SH-SY5Y (cell line): ENCODE measurements around the gene PRAMEF12.
"Not testable (repeated sequence)": the region's sequence is repeated elsewhere in the genome, so short reads cannot be mapped to it uniquely, and the experiment has no call there.

ENCODE experiments used
- GATA2 ChIP-seq: IDR thresholded peaks from 2 replicates; pipeline ENCODE4 v1.6.1; 2011; ENCODE audit warnings: mild to moderate bottlenecking, low read depth, low read length
- GATA3 ChIP-seq: IDR thresholded peaks from 2 replicates; pipeline ENCODE4 v1.6.1; 2011; ENCODE audit warnings: low read depth, mild to moderate bottlenecking, low read length, moderate library complexity

The PRAMEF12 gene

DNA sequence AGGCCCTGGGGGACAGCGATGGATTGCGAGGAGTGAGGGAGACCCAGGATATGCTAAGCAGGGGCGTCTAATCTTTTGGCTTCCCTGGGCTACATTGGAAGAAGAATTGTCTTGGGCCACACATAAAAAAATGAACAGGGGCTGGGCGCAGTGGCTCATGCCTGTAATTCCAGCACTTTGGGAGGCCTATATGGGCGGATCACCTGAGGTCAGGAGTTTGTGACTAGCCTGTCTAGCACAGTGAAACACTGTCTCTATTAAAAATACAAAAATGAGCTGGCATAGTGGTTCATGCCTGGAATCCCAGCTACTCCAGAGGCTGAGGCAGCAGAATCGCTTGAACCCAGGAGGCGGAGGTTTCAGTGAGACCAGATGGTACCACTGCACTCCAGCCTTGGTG lies 10.8 kb upstream of the PRAMEF12 start:
- TF ChIP-seq GATA2 (no peak), GATA3 (no peak)

DNA sequence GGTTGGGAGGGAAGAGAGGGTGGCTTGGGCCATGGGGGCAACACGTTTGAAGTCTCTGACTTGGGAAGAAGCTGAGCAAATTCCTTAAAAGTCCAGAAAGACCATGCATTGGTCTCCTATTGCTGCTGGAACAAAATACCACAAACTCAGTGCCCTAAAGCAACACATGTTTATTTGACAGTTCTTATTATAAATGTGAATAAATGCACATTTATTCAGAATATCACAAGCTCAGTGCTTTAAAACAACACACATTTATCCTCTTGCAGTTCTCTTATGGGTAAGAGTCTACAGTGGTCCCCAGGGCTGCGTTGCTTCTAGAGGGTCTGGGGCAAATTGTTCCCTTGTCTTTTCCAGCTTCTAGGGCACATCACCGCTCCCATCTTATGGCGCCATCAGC lies 10.1 kb upstream of the PRAMEF12 start:
- no peak for TF ChIP-seq GATA2
- TF ChIP-seq GATA3: no peak

DNA sequence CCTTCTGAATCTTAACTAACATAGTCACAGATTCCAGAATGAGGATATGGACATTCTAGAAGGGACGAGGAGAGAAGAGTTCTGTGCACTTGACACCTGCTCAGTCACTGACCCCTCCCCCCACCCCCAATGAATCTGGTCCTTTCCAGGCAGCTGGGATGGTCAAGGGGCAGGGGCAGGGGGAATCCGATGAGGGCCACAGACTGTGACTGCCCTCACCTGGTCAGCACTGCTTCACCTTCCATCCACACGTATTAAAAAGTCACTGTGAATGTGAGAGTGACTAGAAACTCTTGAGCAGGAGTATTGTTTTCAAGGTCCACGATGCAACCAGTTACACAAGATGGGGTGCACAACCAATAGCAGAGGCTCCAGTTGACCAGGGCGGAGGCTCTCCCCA lies 9.5 kb upstream of the PRAMEF12 start:
- TF ChIP-seq GATA3: no peak
- TF ChIP-seq GATA2: no peak

DNA sequence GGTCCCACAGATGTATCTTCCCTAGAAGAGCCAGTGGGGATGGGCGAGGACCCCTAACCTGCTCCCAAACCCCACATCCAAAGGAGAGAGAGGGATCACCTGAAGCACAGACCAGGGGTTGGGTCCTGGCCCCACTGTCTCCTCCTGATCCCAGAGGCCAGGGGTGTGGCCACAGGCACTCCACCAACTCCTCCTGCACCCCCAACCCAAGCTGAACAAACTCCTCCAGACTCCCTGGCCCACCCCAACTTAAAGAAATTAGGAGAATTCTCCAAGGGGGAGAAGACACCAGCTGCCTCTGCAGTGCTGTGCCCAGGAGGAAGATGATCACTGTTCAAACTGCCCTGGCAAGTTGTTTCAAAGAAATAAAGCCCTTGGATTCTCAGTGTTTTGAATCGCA lies 4.5 kb upstream of the PRAMEF12 start:
- no peak for TF ChIP-seq GATA2
- TF ChIP-seq GATA3: no peak

DNA sequence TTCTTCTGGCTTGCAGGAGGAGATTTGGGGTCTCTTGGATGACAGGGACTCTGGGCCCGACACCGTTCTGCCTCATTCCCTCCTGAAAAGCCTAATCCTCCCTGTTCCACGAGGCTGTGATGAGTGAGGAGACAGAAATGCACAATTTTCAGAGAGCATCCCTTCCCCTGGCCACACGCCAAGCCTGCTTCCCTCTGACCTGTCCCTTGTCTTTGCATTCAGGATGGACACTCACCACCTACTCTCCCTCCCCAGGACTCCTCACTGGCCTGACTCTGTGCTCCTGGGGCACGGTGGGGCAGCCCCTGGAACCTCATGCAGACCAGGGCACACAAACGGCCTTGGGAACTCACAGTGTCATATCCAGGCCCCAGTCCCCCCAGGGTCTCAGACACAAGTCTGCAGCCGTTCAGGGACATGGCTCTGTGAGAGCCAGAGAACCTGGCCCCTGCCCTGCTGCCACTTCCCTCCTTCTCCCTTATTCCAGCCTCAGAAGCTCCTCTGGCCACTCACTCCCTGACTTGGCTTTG lies 3.5 kb upstream of the PRAMEF12 start:
- TF ChIP-seq GATA3 (no peak), GATA2 (no peak)

DNA sequence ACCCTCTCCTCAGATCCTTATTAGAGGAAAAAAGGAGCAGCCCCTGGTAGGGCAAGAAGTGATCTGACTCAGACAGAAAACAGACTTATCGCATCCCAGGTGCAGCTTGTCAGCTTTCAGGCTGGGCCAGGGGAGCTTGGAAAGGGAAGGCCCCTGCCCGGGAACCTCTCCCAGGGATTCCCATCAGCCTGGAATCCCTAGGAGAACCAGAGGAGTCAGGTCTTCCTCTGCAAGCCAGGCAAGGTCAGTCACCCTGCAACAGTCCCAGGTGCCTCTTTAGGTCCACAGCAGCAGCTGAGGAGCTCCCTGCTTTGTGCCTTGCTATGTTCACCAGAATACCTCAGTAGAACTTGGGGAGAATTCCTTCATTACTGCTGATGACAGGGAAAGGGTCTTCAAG lies 2.9 kb upstream of the PRAMEF12 start:
- TF ChIP-seq GATA2 (no peak), GATA3 (no peak)

DNA sequence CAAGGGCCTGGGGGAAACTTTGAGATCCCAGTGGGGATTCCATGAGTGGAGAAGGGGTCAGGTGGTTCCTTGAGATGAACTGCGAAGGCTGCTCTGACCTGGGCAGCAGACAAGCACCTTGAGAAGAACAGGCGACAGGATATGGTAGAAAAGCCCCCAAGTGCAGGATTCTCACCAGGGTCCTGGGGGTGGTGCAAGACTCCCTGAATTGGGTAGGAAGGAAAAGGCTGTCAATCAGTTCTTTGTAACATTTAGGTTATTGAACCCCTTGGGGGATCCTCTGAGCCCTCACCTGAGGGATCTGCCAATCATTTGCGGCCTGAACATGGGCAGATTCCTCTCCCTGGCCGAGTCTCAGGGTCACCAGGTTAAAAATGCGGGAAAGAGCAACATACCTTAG lies 2.4 kb upstream of the PRAMEF12 start:
- no peak for TF ChIP-seq GATA3
- TF ChIP-seq GATA2: no peak

DNA sequence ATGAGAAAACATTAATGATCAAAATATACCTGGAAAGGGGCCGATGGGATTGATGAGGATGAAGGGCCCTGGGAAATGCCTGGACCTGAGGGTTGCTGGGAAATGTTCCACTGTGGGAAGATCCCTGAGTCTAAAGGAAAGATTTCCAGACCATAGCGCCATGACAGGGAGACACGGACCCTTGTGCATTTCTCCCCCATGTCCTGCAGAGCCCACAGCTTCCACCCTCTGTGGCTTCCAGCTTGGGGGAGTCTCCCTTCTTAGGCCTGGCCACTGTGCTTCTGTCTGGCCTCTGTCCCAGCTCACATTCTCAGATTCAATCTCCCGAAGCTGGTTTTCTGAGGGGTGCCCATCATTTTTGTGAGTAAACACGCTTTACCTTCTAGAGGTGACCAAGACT lies 1.0 kb upstream of the PRAMEF12 start:
- TF ChIP-seq GATA2 (no peak), GATA3 (no peak)

DNA sequence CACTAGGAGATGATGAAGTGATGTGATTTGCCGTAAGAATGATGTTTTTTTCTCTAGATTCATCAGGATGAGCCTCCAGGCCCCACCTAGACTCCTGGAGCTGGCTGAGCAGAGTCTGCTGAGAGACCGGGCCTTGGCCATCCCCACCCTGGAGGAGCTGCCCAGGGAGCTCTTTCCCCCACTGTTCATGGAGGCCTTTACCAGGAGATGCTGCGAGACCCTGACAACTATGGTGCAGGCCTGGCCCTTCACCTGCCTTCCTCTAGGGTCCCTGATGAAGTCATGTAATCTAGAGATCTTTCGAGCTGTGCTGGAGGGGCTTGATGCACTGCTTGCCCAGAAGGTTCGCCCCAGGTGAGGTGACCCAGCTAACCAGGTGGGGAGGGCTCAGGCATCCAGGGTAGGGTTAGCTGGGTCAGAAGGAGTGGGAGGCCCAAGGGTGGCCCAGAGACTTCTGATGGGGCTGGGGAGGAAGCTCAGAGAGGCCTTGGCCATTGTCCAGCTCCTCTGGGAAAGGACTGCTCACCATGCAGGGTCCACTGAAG lies 1.3 kb downstream of the PRAMEF12 start:
- no peak for TF ChIP-seq GATA2
- no peak for TF ChIP-seq GATA3

DNA sequence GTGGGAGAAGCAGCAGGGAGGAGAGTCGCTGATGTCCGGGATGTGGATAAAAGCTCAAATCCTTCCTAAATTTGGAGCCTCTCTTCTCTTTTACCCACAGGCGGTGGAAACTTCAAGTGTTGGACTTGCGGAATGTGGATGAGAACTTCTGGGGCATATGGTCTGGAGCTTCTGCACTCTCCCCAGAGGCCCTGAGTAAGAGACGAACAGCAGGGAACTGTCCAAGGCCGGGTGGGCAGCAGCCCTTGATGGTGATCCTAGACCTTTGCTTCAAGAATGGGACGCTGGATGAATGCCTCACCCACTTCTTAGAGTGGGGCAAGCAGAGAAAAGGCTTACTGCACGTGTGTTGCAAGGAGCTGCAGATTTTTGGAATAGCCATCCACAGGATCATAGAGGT lies 1.9 kb downstream of the PRAMEF12 start:
- TF ChIP-seq GATA2 (no peak), GATA3 (no peak)

DNA sequence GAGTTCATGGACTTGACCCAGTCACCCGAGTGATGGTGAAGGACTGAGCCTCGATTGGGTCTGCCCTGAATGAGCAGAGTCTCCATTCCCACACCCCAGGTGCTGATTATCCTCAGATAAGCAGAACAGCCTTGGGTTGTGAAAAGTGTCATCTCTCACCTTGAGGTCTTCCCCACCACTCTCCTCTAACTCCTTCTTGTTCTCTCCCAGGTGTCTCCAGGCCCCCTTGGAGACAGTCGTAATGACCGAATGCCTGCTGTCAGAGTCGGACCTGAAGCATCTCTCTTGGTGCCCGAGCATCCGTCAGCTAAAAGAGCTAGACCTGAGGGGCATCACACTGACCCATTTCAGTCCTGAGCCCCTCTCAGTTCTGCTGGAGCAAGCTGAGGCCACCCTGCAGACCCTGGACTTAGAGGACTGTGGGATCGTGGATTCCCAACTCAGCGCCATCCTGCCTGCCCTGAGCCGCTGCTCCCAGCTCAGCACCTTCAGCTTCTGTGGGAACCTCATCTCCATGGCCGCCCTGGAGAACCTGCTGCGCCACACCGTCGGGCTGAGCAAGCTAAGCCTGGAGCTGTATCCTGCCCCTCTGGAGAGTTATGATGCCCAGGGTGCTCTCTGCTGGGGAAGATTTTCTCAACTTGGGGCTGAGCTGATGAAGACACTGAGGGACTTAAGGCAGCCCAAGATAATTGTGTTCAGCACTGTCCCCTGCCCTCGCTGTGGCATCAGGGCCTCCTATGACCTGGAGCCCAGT lies 3.4 kb downstream of the PRAMEF12 start:
- no peak for TF ChIP-seq GATA3
- TF ChIP-seq GATA2: no peak

DNA sequence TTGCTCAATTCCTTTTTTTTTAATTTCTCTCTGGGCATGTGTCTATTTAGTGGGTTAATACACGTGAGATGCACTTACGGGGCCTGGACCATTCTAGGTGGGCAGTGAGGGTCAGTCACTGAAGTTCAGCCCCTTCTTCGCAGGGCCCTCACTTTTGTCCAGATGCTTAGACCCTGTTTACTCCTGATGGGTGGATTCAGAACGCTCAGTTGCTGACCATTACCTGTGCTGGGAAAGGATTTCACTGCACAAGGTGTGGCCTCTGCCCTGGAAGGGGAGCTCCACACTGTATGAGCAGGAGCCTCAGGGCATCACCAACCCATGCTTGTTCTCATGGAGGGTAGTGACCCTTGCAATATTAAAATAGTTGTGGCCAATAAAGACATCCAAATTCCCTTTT lies 4.5 kb downstream of the PRAMEF12 start:
- TF ChIP-seq GATA3 (no peak), GATA2 (no peak)

DNA sequence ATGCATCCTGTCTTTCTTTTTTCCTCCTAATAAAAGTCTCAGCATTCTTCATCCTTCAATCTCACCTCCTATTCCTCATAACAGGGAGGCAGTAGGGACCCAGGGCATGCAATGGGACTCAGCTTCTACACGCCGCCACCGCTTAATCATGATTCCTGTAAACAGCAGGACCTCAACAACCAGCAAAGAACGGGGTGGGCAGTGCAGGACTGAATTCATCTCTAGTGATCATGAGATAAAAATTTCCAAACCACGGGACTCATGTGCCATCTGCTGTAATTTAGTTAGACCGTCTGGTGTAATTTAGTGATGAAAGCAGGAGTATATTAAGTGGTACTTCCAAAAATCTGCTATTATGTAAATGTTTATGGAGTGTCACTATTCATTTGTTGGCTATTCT lies 5.4 kb downstream of the PRAMEF12 start:
- no peak for TF ChIP-seq GATA3
- TF ChIP-seq GATA2: 0 out of 2 replicates have a peak, but pooled peaks have one; percentile 23

DNA sequence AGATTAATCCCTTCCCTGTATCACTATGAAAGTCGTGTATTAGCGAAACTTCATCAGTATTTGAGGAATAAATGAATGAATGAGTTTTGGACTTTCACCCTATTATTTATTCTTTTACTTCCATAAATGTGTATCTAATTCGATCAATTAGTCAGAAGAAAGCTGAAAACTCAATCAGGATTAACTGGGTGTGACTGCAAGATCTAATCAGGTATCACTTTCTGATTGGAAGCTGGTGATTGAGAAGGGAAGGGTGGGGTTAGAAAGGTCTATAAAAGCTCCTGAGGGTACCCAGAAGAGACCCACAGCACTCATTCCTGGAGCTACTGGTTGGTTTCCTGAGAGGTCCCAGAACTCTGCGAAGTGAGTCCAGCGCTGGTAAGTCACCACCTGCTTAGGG lies 17.6 kb downstream of the PRAMEF12 start, which contains the start of gene PRAMEF1:
Gene PRAMEF1 (plus strand): TSS at position 301 of the 400 bp plus-strand sequence. CDS start 1,831 bp downstream, outside the sequence.
- TF ChIP-seq GATA2, GATA3: not testable (repeated sequence)

DNA sequence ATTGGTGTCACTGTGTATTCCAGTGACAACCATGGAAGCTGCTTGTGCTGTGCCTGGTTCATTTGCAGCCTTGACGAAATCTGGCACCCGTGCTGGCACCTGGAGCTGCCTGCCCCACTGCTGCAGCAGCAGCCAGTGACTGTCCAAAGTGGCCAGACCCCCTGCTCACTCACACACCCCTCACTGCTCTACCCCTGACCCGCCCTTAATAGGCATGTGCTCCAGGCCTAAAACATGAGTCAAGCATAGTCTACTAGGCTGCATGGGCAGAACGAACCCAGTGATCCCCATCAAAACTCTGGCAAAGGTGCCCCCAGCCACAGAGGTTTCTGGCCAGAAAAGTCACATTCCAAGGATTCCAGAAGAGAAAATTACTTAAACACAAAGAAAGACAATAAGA lies 25.4 kb downstream of the PRAMEF12 start:
- TF ChIP-seq GATA3 (no peak), GATA2 (no peak)

DNA sequence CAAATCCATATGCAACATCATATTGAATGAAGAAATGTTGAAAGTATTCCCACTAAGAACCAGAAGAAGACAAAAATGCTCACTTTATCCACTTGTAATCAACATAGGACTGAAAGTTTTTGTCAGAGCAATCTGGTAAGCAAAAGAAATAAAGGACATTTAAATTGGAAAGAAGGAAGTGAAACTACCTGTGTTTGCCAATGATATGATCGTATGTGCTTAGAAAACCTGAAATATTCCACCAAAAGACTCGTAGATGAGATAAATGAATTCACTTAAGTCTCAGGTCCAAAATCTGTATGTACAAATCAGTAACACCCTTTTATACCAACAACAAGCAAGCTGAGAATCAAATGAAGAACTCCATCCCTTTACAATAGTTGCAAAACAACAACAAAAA lies 26.2 kb downstream of the PRAMEF12 start:
- no peak for TF ChIP-seq GATA3
- no peak for TF ChIP-seq GATA2
